SK-N-SH treated with all-trans-retinoic acid at 6 μM for 48 hours (cell line): ENCODE measurements around the gene DOLPP1.

Experiments
- ARNTL ChIP-seq: fragments of 450-650 bp; formaldehyde crosslinking; IDR thresholded peaks from 2 replicates; pipeline ENCODE4 v1.5.0; 2020; ENCODE audit warnings: low read depth, mild to moderate bottlenecking, moderate library complexity, borderline replicate concordance
- BACH2 ChIP-seq: fragments of 250-450 bp; sonication (Bioruptor Pico); IDR thresholded peaks from 2 replicates; pipeline ENCODE4 v1.9.0; 2021; ENCODE audit warnings: mild to moderate bottlenecking, borderline replicate concordance
- GLIS3 ChIP-seq: fragments of 250-450 bp; sonication (Bioruptor Pico); IDR thresholded peaks from 2 replicates; pipeline ENCODE4 v1.5.0; 2020; ENCODE audit warnings: mild to moderate bottlenecking, moderate library complexity
- ISL1 ChIP-seq: fragments of 250-450 bp; sonication (Bioruptor Pico); IDR thresholded peaks from 2 replicates; pipeline ENCODE4 v2.1.2; 2022; ENCODE audit warnings: mild to moderate bottlenecking, moderate library complexity
- PPARA ChIP-seq: fragments of 250-450 bp; sonication (Bioruptor Pico); IDR thresholded peaks from 2 replicates; pipeline ENCODE4 v1.5.0; 2020; ENCODE audit warnings: mild to moderate bottlenecking, borderline replicate concordance
- RARB ChIP-seq: fragments of 250-450 bp; sonication (Bioruptor Pico); IDR thresholded peaks from 2 replicates; pipeline ENCODE4 v1.8.0; 2021; ENCODE audit warnings: mild to moderate bottlenecking, moderate library complexity
- TCF4 ChIP-seq: fragments of 250-450 bp; sonication (Bioruptor Pico); IDR thresholded peaks from 2 replicates; pipeline ENCODE4 v1.8.0; 2021; ENCODE audit warnings: mild to moderate bottlenecking, moderate library complexity, borderline replicate concordance
- ZC3H10 ChIP-seq: fragments of 250-450 bp; sonication (Bioruptor Pico); IDR thresholded peaks from 2 replicates; pipeline ENCODE4 v1.5.1; 2021; ENCODE audit warnings: mild to moderate bottlenecking, moderate library complexity
- ZFP3 ChIP-seq: fragments of 250-450 bp; sonication (Bioruptor Pico); IDR thresholded peaks from 2 replicates; pipeline ENCODE4 v1.5.0; 2020; ENCODE audit warnings: mild to moderate bottlenecking, moderate library complexity
- ZFP30 ChIP-seq: fragments of 450-650 bp; formaldehyde crosslinking; IDR thresholded peaks from 2 replicates; pipeline ENCODE4 v1.5.0; 2022; ENCODE audit warnings: mild to moderate bottlenecking, moderate library complexity
- ZNF565 ChIP-seq: fragments of 450-650 bp; formaldehyde crosslinking; conservative IDR thresholded peaks from 2 replicates; pipeline ENCODE4 v1.5.0; 2020; ENCODE audit warnings: low read depth, mild to moderate bottlenecking, moderate library complexity
- ZNF8 ChIP-seq: fragments of 450-650 bp; formaldehyde crosslinking; IDR thresholded peaks from 2 replicates; pipeline ENCODE4 v1.5.0; 2020; ENCODE audit warnings: mild to moderate bottlenecking, moderate library complexity
- TF ChIP-seq, protein P1 (sequence below): fragments of 250-450 bp; sonication (Bioruptor Pico); IDR thresholded peaks from 2 replicates; pipeline ENCODE4 v1.8.0; 2020; ENCODE audit warnings: mild to moderate bottlenecking, moderate library complexity, borderline replicate concordance
- TF ChIP-seq, protein P2 (sequence below): fragments of 250-450 bp; sonication (Bioruptor Pico); IDR thresholded peaks from 2 replicates; pipeline ENCODE4 v1.5.1; 2020; ENCODE audit warnings: low read depth, mild to moderate bottlenecking, moderate library complexity

DNA sequence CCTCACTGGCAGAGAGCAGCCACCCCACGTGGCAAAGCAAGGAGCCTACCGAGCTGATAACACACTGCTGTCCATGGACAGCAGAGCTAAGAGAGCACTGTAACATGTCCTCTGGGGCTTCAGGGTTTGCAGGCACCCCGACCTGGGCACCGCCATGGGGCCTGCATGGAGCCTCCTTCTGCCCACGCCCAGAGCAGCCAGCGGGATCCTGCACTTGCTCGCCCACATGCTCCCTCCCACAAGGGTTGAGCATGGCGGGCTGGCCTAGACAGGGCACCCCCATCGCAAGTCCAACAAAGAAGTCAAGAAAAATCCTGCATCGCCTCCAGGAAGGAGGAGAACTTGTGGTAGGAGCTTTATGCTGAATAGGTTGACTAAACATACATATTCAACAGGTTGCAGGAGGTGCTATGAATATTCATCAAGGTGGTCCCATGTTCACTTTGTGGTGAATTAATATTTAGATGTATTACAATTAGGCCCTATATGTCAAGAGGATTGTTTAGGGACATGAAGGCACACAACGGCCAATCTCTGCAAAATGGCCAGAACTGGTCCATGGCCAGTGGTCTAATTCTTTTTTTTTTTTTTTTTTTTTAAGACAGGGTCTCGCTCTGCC, 48.3 kb upstream of the DOLPP1 start:
- TF ChIP-seq PPARA (CRISPR knock-in tag) (no peak), RARB (CRISPR knock-in tag) (no peak), BACH2 (no peak), ZNF8 (CRISPR knock-in tag) (no peak), GLIS3 (CRISPR knock-in tag) (no peak), ZFP30 (no peak), TCF4 (CRISPR knock-in tag) (no peak), ARNTL (no peak), ISL1 (CRISPR knock-in tag) (no peak), ZNF565 (CRISPR knock-in tag) (no peak), ZC3H10 (no peak), ZFP3 (no peak)
- TF ChIP-seq, protein P1, sequence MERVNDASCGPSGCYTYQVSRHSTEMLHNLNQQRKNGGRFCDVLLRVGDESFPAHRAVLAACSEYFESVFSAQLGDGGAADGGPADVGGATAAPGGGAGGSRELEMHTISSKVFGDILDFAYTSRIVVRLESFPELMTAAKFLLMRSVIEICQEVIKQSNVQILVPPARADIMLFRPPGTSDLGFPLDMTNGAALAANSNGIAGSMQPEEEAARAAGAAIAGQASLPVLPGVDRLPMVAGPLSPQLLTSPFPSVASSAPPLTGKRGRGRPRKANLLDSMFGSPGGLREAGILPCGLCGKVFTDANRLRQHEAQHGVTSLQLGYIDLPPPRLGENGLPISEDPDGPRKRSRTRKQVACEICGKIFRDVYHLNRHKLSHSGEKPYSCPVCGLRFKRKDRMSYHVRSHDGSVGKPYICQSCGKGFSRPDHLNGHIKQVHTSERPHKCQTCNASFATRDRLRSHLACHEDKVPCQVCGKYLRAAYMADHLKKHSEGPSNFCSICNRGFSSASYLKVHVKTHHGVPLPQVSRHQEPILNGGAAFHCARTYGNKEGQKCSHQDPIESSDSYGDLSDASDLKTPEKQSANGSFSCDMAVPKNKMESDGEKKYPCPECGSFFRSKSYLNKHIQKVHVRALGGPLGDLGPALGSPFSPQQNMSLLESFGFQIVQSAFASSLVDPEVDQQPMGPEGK (CRISPR knock-in tag) = no peak
- TF ChIP-seq, protein P2, sequence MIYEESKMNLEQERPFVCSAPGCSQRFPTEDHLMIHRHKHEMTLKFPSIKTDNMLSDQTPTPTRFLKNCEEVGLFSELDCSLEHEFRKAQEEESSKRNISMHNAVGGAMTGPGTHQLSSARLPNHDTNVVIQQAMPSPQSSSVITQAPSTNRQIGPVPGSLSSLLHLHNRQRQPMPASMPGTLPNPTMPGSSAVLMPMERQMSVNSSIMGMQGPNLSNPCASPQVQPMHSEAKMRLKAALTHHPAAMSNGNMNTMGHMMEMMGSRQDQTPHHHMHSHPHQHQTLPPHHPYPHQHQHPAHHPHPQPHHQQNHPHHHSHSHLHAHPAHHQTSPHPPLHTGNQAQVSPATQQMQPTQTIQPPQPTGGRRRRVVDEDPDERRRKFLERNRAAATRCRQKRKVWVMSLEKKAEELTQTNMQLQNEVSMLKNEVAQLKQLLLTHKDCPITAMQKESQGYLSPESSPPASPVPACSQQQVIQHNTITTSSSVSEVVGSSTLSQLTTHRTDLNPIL (CRISPR knock-in tag) = no peak
